GM12872 (cell line): ENCODE measurements around the gene NDUFB2.

Experiments used
- TF ChIP-seq, protein P1 (sequence below): IDR thresholded peaks from 3 replicates; pipeline ENCODE4 v1.5.1; 2011; ENCODE audit warnings: low read depth, mild to moderate bottlenecking, low read length, moderate library complexity; ENCODE audit not compliant: insufficient read depth

The NDUFB2 gene

DNA sequence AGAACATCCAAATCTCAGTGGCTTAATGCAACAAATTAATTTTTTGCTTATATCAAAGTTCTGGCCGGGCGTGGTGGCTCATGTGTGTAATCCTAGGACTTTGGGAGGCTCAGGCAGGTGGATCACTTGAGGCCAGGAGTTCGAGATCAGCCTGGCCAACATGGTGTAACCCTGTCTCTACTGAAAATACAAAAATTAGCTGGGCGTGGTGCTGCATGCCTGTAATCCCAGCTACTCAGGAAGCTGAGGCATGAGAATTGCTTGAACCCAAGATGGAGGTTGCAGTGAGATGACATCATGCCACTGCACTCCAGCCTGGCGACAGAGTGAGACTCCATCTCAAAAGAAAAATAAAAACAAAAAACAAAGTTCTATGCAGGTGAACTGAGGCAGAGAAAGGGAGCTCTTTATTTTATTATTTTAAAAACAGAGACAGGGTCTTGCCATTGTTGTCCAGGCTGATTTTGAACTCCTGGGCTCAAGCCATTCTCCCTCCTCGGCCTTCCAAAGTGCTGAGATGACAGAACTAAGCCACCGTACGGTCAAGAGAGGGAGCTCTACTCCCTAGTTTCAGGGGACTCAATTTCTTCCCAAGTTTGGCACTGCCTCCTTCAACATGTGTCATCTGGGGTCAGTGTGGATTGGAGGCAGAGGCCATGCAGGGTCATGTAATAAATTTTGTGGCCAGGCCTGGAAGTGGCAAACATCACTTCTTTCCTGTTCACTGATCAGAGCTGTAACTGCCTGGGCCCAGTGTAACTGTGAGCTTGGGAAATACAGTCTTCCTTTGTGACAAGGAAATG, 21.4 kb upstream of the NDUFB2 start:
- TF ChIP-seq, protein P1, sequence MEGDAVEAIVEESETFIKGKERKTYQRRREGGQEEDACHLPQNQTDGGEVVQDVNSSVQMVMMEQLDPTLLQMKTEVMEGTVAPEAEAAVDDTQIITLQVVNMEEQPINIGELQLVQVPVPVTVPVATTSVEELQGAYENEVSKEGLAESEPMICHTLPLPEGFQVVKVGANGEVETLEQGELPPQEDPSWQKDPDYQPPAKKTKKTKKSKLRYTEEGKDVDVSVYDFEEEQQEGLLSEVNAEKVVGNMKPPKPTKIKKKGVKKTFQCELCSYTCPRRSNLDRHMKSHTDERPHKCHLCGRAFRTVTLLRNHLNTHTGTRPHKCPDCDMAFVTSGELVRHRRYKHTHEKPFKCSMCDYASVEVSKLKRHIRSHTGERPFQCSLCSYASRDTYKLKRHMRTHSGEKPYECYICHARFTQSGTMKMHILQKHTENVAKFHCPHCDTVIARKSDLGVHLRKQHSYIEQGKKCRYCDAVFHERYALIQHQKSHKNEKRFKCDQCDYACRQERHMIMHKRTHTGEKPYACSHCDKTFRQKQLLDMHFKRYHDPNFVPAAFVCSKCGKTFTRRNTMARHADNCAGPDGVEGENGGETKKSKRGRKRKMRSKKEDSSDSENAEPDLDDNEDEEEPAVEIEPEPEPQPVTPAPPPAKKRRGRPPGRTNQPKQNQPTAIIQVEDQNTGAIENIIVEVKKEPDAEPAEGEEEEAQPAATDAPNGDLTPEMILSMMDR, result peak; percentile 37; the same call in 1 of the 3 replicates

GRCh38 chr7:140675726-140676125, 20.8 kb upstream of the NDUFB2 start:
- TF ChIP-seq, protein P1, result no peak

GRCh38 chr7:140676306-140676705, 20.2 kb upstream of the NDUFB2 start:
- TF ChIP-seq, protein P1, result no peak

GRCh38 chr7:140677496-140677895, 19.0 kb upstream of the NDUFB2 start:
- TF ChIP-seq, protein P1, result no peak

GRCh38 chr7:140678081-140678815, 18.3 kb upstream of the NDUFB2 start:
- TF ChIP-seq, protein P1, result no peak

- TF ChIP-seq, protein P1, result no peak
These were observed 17.7 kb upstream of the NDUFB2 start for GRCh38 chr7:140678816-140679130.

DNA sequence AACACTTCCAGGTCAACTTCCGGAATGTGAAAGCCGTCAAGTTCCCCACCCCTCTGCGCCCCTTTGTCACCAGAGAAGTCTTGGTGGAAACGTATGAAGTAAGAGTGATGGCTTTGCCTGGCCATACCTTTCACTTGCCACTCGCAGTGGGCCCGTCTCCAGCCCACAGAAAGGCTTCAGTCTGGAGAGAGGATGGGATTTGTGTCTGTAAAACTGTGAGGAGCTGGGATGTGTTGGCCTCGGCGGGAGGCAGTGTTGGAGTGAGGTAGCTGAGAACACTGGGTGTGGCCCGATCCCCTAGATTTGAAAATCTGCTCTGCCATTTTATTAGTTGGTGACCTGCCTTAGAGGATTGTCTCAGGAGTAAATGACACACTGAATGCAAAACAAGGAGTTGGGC, 17.3 kb upstream of the NDUFB2 start:
- TF ChIP-seq, protein P1, result no peak
